HEK293 (cell line): ENCODE data around the gene LINGO1.

Experiments
- CTCF ChIA-PET: fragments of 350-600 bp; formaldehyde crosslinking; extraction: SDS; loops from one replicate; lab custom pipeline; 2021; ENCODE audit warnings: antibody characterized with exemption; lab: Yijun Ruan, JAX
- POLR2A ChIA-PET: fragments of 300-600 bp; formaldehyde crosslinking; extraction: SDS; loops from one replicate; lab custom pipeline; 2020; ENCODE audit warnings: antibody characterized with exemption, inconsistent platforms; lab: Yijun Ruan, JAX
- H3K27ac ChIP-seq: fragments of 200-500 bp; sonication (Bioruptor generic); 2 replicates; pipeline ENCODE4 v1.5.1; 2014; ENCODE audit warnings: low read depth, low read length, control low read depth, inconsistent platforms; ENCODE audit errors: extremely low read depth
- H3K36me3 ChIP-seq, 2 experiments: fragments of 200-500 bp in 1 of 2; sonication (Bioruptor generic) in 1 of 2; 1 replicate in 1 of 2; 2 replicates in 1 of 2; pipeline ENCODE4 v1.5.1; 2014 to 2017; ENCODE audit warnings: inconsistent platforms in 2 of 2, low read length in 2 of 2; ENCODE audit not compliant: control insufficient read depth in 2 of 2, insufficient read depth in 1 of 2
- H3K4me1 ChIP-seq: fragments of 200-500 bp; sonication (Bioruptor generic); 2 replicates; pipeline ENCODE4 v1.5.1; 2014; ENCODE audit warnings: mild to moderate bottlenecking, low read length, inconsistent platforms; ENCODE audit not compliant: control insufficient read depth, insufficient read depth
- H3K4me3 ChIP-seq: 2 replicates; pipeline ENCODE4 v1.5.1; 2011; ENCODE audit warnings: low read depth, mild to moderate bottlenecking, control low read depth, low read length, moderate library complexity
- H3K9me3 ChIP-seq: fragments of 200-500 bp; sonication (Bioruptor generic); 2 replicates; pipeline ENCODE4 v1.5.1; 2014; ENCODE audit warnings: low read depth, low read length, inconsistent platforms; ENCODE audit not compliant: control insufficient read depth, insufficient read depth
- BCL11A ChIP-seq: fragments of 450-650 bp; formaldehyde crosslinking; IDR thresholded peaks from 2 replicates; pipeline ENCODE4 v1.5.1; 2016; ENCODE audit warnings: low read depth, missing biosample characterization, missing genetic modification characterization
- BCL11B ChIP-seq: fragments of 450-650 bp; formaldehyde crosslinking; IDR thresholded peaks from 2 replicates; pipeline ENCODE4 v1.5.1; 2016; ENCODE audit warnings: low read depth, missing biosample characterization, missing genetic modification characterization
- GLIS2 ChIP-seq: fragments of 450-650 bp; formaldehyde crosslinking; IDR thresholded peaks from 2 replicates; pipeline ENCODE4 v1.5.1; 2016; ENCODE audit warnings: missing biosample characterization, missing genetic modification characterization
- KLF9 ChIP-seq: fragments of 450-650 bp; formaldehyde crosslinking; IDR thresholded peaks from 2 replicates; pipeline ENCODE4 v1.5.1; 2016; ENCODE audit warnings: missing biosample characterization, missing genetic modification characterization, low read depth
- OSR2 ChIP-seq: fragments of 450-650 bp; formaldehyde crosslinking; IDR thresholded peaks from 2 replicates; pipeline ENCODE4 v1.5.1; 2016; ENCODE audit warnings: missing biosample characterization, missing genetic modification characterization
- ZBTB20 ChIP-seq: fragments of 450-650 bp; formaldehyde crosslinking; IDR thresholded peaks from 2 replicates; pipeline ENCODE4 v1.5.1; 2016; ENCODE audit warnings: missing biosample characterization, missing genetic modification characterization
- ZBTB8A ChIP-seq: fragments of 450-650 bp; formaldehyde crosslinking; IDR thresholded peaks from 2 replicates; pipeline ENCODE4 v1.5.1; 2016; ENCODE audit warnings: missing biosample characterization, missing genetic modification characterization
- ZEB2 ChIP-seq: fragments of 450-650 bp; formaldehyde crosslinking; IDR thresholded peaks from 2 replicates; pipeline ENCODE4 v1.5.1; 2016; ENCODE audit warnings: missing biosample characterization, missing genetic modification characterization
- ZNF19 ChIP-seq: fragments of 450-650 bp; formaldehyde crosslinking; IDR thresholded peaks from 2 replicates; pipeline ENCODE4; 2016; ENCODE audit warnings: missing biosample characterization, missing genetic modification characterization, low read depth
- ZNF221 ChIP-seq: fragments of 450-650 bp; formaldehyde crosslinking; IDR thresholded peaks from 2 replicates; pipeline ENCODE4 v1.5.1; 2017; ENCODE audit warnings: missing biosample characterization, missing genetic modification characterization, borderline replicate concordance
- ZNF248 ChIP-seq: fragments of 450-650 bp; formaldehyde crosslinking; IDR thresholded peaks from 2 replicates; pipeline ENCODE4 v1.5.1; 2017; ENCODE audit warnings: missing biosample characterization, missing genetic modification characterization
- ZNF266 ChIP-seq: fragments of 450-650 bp; formaldehyde crosslinking; IDR thresholded peaks from 2 replicates; pipeline ENCODE4 v1.5.1; 2016; ENCODE audit warnings: missing biosample characterization, missing genetic modification characterization, low read depth
- ZNF292 ChIP-seq: fragments of 450-650 bp; formaldehyde crosslinking; IDR thresholded peaks from 2 replicates; pipeline ENCODE4 v1.5.1; 2016; ENCODE audit warnings: low read depth, missing biosample characterization, missing genetic modification characterization, borderline replicate concordance
- ZNF391 ChIP-seq: fragments of 450-650 bp; formaldehyde crosslinking; IDR thresholded peaks from 2 replicates; pipeline ENCODE4 v1.5.1; 2016; ENCODE audit warnings: low read depth, missing biosample characterization, missing genetic modification characterization, borderline replicate concordance
- ZNF544 ChIP-seq: fragments of 450-650 bp; formaldehyde crosslinking; IDR thresholded peaks from 2 replicates; pipeline ENCODE4 v1.5.0; 2017; ENCODE audit warnings: missing biosample characterization, missing genetic modification characterization
- ZNF596 ChIP-seq: fragments of 450-650 bp; IDR thresholded peaks from 2 replicates; pipeline ENCODE4 v1.5.0; 2018; ENCODE audit warnings: missing biosample characterization, mild to moderate bottlenecking, missing genetic modification characterization, moderate library complexity
- ZNF600 ChIP-seq: fragments of 450-650 bp; formaldehyde crosslinking; IDR thresholded peaks from 2 replicates; pipeline ENCODE4 v1.5.1; 2016; ENCODE audit warnings: missing biosample characterization, missing genetic modification characterization
- ZNF626 ChIP-seq: fragments of 450-650 bp; sonication (Bioruptor Pico); formaldehyde crosslinking; IDR thresholded peaks from 2 replicates; pipeline ENCODE4 v1.5.1; 2018; ENCODE audit warnings: missing biosample characterization, missing genetic modification characterization, inconsistent platforms
- ZNF654 ChIP-seq: fragments of 450-650 bp; formaldehyde crosslinking; IDR thresholded peaks from 2 replicates; pipeline ENCODE4 v1.5.1; 2016; ENCODE audit warnings: low read depth, missing biosample characterization, missing genetic modification characterization

The LINGO1 gene

GRCh38 chr15:77577366-77577950 is 55.3 kb downstream of the LINGO1 start:
- ChIA-PET CTCF (interaction anchor here (1.1 kb wide), 1 partner anchor 12 kb away, joined by 3 read pairs; no protein-coding TSS in a partner anchor), POLR2A (no interaction called here)
- Histone ChIP-seq H3K36me3 (no peaks in the 10 kb centered on the region), H3K4me1 (no peaks in the 10 kb centered on the region; the same call in 1 of the 2 replicates), H3K4me3 (no peak overlapping the region), H3K27ac (no peak overlapping the region), H3K9me3 (no peaks in the 10 kb centered on the region)
- no peak for TF ChIP-seq GLIS2
- peak; percentile 38; the same call in 1 of the 2 replicates for TF ChIP-seq OSR2 (tag by site-specific recombination)
- 0 out of 2 replicates have a peak, but pooled peaks have one; percentile 7 for TF ChIP-seq ZNF600

- ChIA-PET POLR2A (no interaction called here), CTCF (no interaction called here)
- TF ChIP-seq ZNF391 (tag by site-specific recombination) (no peak), ZNF292 (tag by site-specific recombination) (no peak), ZNF626 (tag by site-specific recombination) (no peak)
- no peaks in the 10 kb centered on the region for H3K9me3 ChIP-seq
- no peak overlapping the region for H3K4me3 ChIP-seq
- H3K27ac ChIP-seq = no peak overlapping the region
- no peaks in the 10 kb centered on the region; the same call in 1 of the 2 replicates for H3K4me1 ChIP-seq
- no peaks in the 10 kb centered on the region for H3K36me3 ChIP-seq
Observed at GRCh38 chr15:77576538-77576937, 56.2 kb downstream of the LINGO1 start.

GRCh38 chr15:77575203-77575934 is 57.3 kb downstream of the LINGO1 start:
- TF ChIP-seq ZNF654 (tag by site-specific recombination) (no peak), KLF9 (tag by site-specific recombination) (no peak), ZNF248 (tag by site-specific recombination) (no peak), ZNF19 (tag by site-specific recombination) (no peak), ZEB2 (tag by site-specific recombination) (no peak), ZNF596 (tag by site-specific recombination) (no peak), BCL11B (tag by site-specific recombination) (no peak), BCL11A (tag by site-specific recombination) (no peak), ZNF221 (tag by site-specific recombination) (no peak), ZBTB8A (tag by site-specific recombination) (no peak), ZNF266 (no peak), ZBTB20 (tag by site-specific recombination) (no peak), ZNF544 (tag by site-specific recombination) (no peak)
- no peak overlapping the region for H3K4me3 ChIP-seq
- POLR2A ChIA-PET = no interaction called here
- CTCF ChIA-PET = interaction anchor here (0.9 to 1.5 kb wide), 4 partner anchors 9 to 482 kb away, joined by 3 to 6 read pairs (median 5); no protein-coding TSS in a partner anchor
- no peaks in the 10 kb centered on the region; the same call in 1 of the 2 replicates for H3K4me1 ChIP-seq
- no peaks in the 10 kb centered on the region for H3K36me3 ChIP-seq
- H3K27ac ChIP-seq = no peak overlapping the region
- H3K9me3 ChIP-seq = no peaks in the 10 kb centered on the region
